Retinal pigment epithelial cell (primary cell): ENCODE results near the gene ZNF215.
A peak's percentile ranks its signal among the peaks of the same experiment; 100 is the strongest.
"Not testable (repeated sequence)": the region's sequence is repeated elsewhere in the genome, so short reads cannot be mapped to it uniquely, and the experiment has no call there.

ENCODE experiments used
- DNase-seq: peaks from one replicate; pipeline ENCODE4 v3.0.0-alpha.2; 2010; ENCODE audit warnings: low read depth
- H3K4me3 ChIP-seq: 2 replicates; pipeline ENCODE4 v1.5.1; 2011; ENCODE audit warnings: mild to moderate bottlenecking, low read length, control low read depth, moderate library complexity
- CTCF ChIP-seq: conservative IDR thresholded peaks from 2 replicates; pipeline ENCODE4 v1.5.1; 2011; ENCODE audit warnings: low read depth, low read length, control low read depth, inconsistent platforms

Gene ZNF215

GRCh38 chr11:6894097-6894496 lies 32.1 kb upstream of the ZNF215 start:
- no peak overlapping the region for H3K4me3 ChIP-seq
- no peak for TF ChIP-seq CTCF
- DNase-seq: no peak

- no peak for DNase-seq
- H3K4me3 ChIP-seq: no peak overlapping the region
- no peak for TF ChIP-seq CTCF
These were observed 31.2 kb upstream of the ZNF215 start for GRCh38 chr11:6895010-6895409.

- H3K4me3 ChIP-seq: no peak overlapping the region
- no peak for DNase-seq
- no peak for TF ChIP-seq CTCF
These were observed 27.3 kb upstream of the ZNF215 start for GRCh38 chr11:6898911-6899310.

- TF ChIP-seq CTCF: no peak
- H3K4me3 ChIP-seq: no peak overlapping the region
- peak; percentile 11 for DNase-seq
These were observed 25.8 kb upstream of the ZNF215 start for GRCh38 chr11:6900327-6900999.

GRCh38 chr11:6904804-6905203 lies 21.4 kb upstream of the ZNF215 start:
- H3K4me3 ChIP-seq, DNase-seq: not testable (repeated sequence)

GRCh38 chr11:6911378-6911777 lies 14.8 kb upstream of the ZNF215 start:
- no peak for DNase-seq
- TF ChIP-seq CTCF: no peak
- H3K4me3 ChIP-seq: no peak overlapping the region

GRCh38 chr11:6911948-6912347 lies 14.3 kb upstream of the ZNF215 start:
- H3K4me3 ChIP-seq: no peak overlapping the region
- no peak for DNase-seq
- no peak for TF ChIP-seq CTCF
